Large intestine (tissue), 3 donors: ENCODE measurements around the gene ALS2CL. TPM values are rescaled to one million over a fixed set of nuclear protein-coding genes. Genes with fewer than 3 reads are reported as not detected.

Experiments
- DNase-seq, 2 donors: peaks; one replicate each; pipeline versions ENCODE4 v3.0.0 to v3.0.0-alpha.2; 2013
- H3K27ac ChIP-seq: one replicate; pipeline ENCODE4 v1.5.1; 2013; ENCODE audit warnings: low read length
- H3K27me3 ChIP-seq: 2 replicates; pipeline ENCODE4 v1.6.1; 2013; ENCODE audit warnings: low read length; ENCODE audit not compliant: control insufficient read depth, insufficient read depth
- H3K36me3 ChIP-seq: 2 replicates; pipeline ENCODE4 v1.6.1; 2013; ENCODE audit warnings: low read length; ENCODE audit not compliant: control insufficient read depth, insufficient read depth
- H3K4me1 ChIP-seq: one replicate; pipeline ENCODE4 v1.6.1; 2013; ENCODE audit warnings: low read length; ENCODE audit not compliant: control insufficient read depth, insufficient read depth
- H3K4me3 ChIP-seq: one replicate; pipeline ENCODE4 v1.5.1; 2013; ENCODE audit warnings: low read length
- H3K9me3 ChIP-seq: one replicate; pipeline ENCODE4 v1.6.1; 2013; ENCODE audit warnings: mild to moderate bottlenecking, low read depth, low read length, moderate library complexity; ENCODE audit not compliant: control insufficient read depth
- WGBS: methylation state at CpG from one replicate; pipeline ENCODE4 v1.1.5; 2013; ENCODE audit warnings: low lambda C conversion rate; ENCODE audit not compliant: insufficient coverage; 5-methylcytosine and 5-hydroxymethylcytosine counted together
- polyA plus RNA-seq: library from polyadenylated mRNA; unstranded; fragments of 120-200 nt; gene quantifications from one replicate; pipeline ENCODE4 v1.2.1, GENCODE V29; 2013

Gene ALS2CL
- polyA plus RNA-seq, 1 donor, result 30.8 TPM

GRCh38 chr3:46677411-46677726, 16.1 kb downstream of the ALS2CL start:
- Histone ChIP-seq H3K4me3 (no peak overlapping the region), H3K27ac (no peak overlapping the region), H3K4me1 (peaks cover 20% of the 10 kb centered on the region), H3K36me3 (peaks cover 50% of the 10 kb centered on the region), H3K9me3 (no peaks in the 10 kb centered on the region), H3K27me3 (no peaks in the 10 kb centered on the region)
- no CpG with 5 or more reads among the region's 6 CpGs for WGBS
- no peak for DNase-seq

- DNase-seq, result no peak
- H3K36me3 ChIP-seq, result peaks cover 47% of the 10 kb centered on the region
- no CpG with 5 or more reads among the region's 16 CpGs for WGBS
These were observed 16.7 kb downstream of the ALS2CL start for GRCh38 chr3:46676601-46677410.

GRCh38 chr3:46675843-46676567, 17.5 kb downstream of the ALS2CL start:
- WGBS, result no CpG with 5 or more reads among the region's 9 CpGs
- H3K36me3 ChIP-seq, result peaks cover 48% of the 10 kb centered on the region
- no peak overlapping the region for H3K4me3 ChIP-seq

More at GRCh38 chr3:46676601-46677410, 16.7 kb downstream of the ALS2CL start:
- no peaks in the 10 kb centered on the region for H3K27me3 ChIP-seq
- H3K9me3 ChIP-seq, result no peaks in the 10 kb centered on the region
- H3K27ac ChIP-seq, result no peak overlapping the region
- H3K4me3 ChIP-seq, result no peak overlapping the region
- peaks cover 26% of the 10 kb centered on the region for H3K4me1 ChIP-seq

GRCh38 chr3:46675426-46675825, 18.1 kb downstream of the ALS2CL start:
- Histone ChIP-seq H3K4me3 (no peak overlapping the region), H3K9me3 (no peaks in the 10 kb centered on the region), H3K4me1 (peaks cover 28% of the 10 kb centered on the region), H3K27ac (no peak overlapping the region), H3K27me3 (no peaks in the 10 kb centered on the region), H3K36me3 (peaks cover 50% of the 10 kb centered on the region)
- WGBS, result no CpG with 5 or more reads among the region's 6 CpGs
- DNase-seq, result no peak

More at GRCh38 chr3:46675843-46676567, 17.5 kb downstream of the ALS2CL start:
- no peaks in the 10 kb centered on the region for H3K27me3 ChIP-seq
- H3K4me1 ChIP-seq, result peaks cover 28% of the 10 kb centered on the region
- H3K27ac ChIP-seq, result no peak overlapping the region
- H3K9me3 ChIP-seq, result no peaks in the 10 kb centered on the region
- no peak for DNase-seq

- H3K27ac ChIP-seq, result peak overlapping the region; percentile 88
- no peak for DNase-seq
- H3K9me3 ChIP-seq, result no peaks in the 10 kb centered on the region
- H3K36me3 ChIP-seq, result peaks cover 50% of the 10 kb centered on the region
- H3K4me3 ChIP-seq, result no peak overlapping the region
- H3K27me3 ChIP-seq, result no peaks in the 10 kb centered on the region
- no CpG with 5 or more reads among the region's 12 CpGs for WGBS
- H3K4me1 ChIP-seq, result peaks cover 28% of the 10 kb centered on the region
These were observed 19.2 kb downstream of the ALS2CL start for GRCh38 chr3:46674031-46674845.

GRCh38 chr3:46673151-46674030, 20.1 kb downstream of the ALS2CL start:
- H3K27me3 ChIP-seq, result no peaks in the 10 kb centered on the region
- WGBS, result no CpG with 5 or more reads among the region's 10 CpGs
- H3K4me3 ChIP-seq, result no peak overlapping the region
- peaks cover 35% of the 10 kb centered on the region for H3K4me1 ChIP-seq
- DNase-seq, result peak; percentile 85 to 90
- no peaks in the 10 kb centered on the region for H3K9me3 ChIP-seq
- H3K27ac ChIP-seq, result peak overlapping the region; percentile 88
- peaks cover 50% of the 10 kb centered on the region for H3K36me3 ChIP-seq

- Histone ChIP-seq H3K9me3 (no peaks in the 10 kb centered on the region), H3K27ac (peak overlapping the region; percentile 88), H3K4me3 (no peak overlapping the region), H3K36me3 (peaks cover 45% of the 10 kb centered on the region), H3K27me3 (no peaks in the 10 kb centered on the region), H3K4me1 (peaks cover 38% of the 10 kb centered on the region)
- DNase-seq, result no peak
- no CpG with 5 or more reads among the region's 6 CpGs for WGBS
These were observed 21.2 kb downstream of the ALS2CL start for GRCh38 chr3:46672349-46672695.

GRCh38 chr3:46671541-46672348, 21.7 kb downstream of the ALS2CL start:
- H3K36me3 ChIP-seq, result peaks cover 41% of the 10 kb centered on the region
- no peaks in the 10 kb centered on the region for H3K9me3 ChIP-seq
- WGBS, result no CpG with 5 or more reads among the region's 25 CpGs
- no peaks in the 10 kb centered on the region for H3K27me3 ChIP-seq
- no peak overlapping the region for H3K4me3 ChIP-seq
- peaks cover 41% of the 10 kb centered on the region for H3K4me1 ChIP-seq
- no peak for DNase-seq
- H3K27ac ChIP-seq, result no peak overlapping the region

GRCh38 chr3:46670891-46671427, 22.5 kb downstream of the ALS2CL start:
- H3K27me3 ChIP-seq, result no peaks in the 10 kb centered on the region
- H3K4me3 ChIP-seq, result no peak overlapping the region
- no peaks in the 10 kb centered on the region for H3K9me3 ChIP-seq
- H3K27ac ChIP-seq, result no peak overlapping the region
- no peak for DNase-seq
- no CpG with 5 or more reads among the region's 4 CpGs for WGBS
- peaks cover 49% of the 10 kb centered on the region for H3K4me1 ChIP-seq
- peaks cover 39% of the 10 kb centered on the region for H3K36me3 ChIP-seq
